H9 (cell line): ENCODE data around the gene DAZAP1. TPM values are rescaled to one million over a fixed set of nuclear protein-coding genes. Genes with fewer than 3 reads are reported as not detected.
"Not testable (repeated sequence)": the region's sequence is repeated elsewhere in the genome, so short reads cannot be mapped to it uniquely, and the experiment has no call there.

ENCODE experiments used
- DNase-seq: peaks from one replicate; pipeline ENCODE4 v3.0.0-alpha.2; 2017
- H2AFZ ChIP-seq: one replicate; pipeline ENCODE4 v1.6.1; 2013; ENCODE audit warnings: mild to moderate bottlenecking, low read length, control low read depth, moderate library complexity
- H2AK5ac ChIP-seq: 2 replicates; pipeline ENCODE4 v1.6.1; 2013; ENCODE audit warnings: low read length, control low read depth, mixed read lengths; ENCODE audit not compliant: insufficient read length
- H2BK120ac ChIP-seq: one replicate; pipeline ENCODE4 v1.6.1; 2013; ENCODE audit warnings: low read depth, mild to moderate bottlenecking, low read length, control low read depth, inconsistent platforms; ENCODE audit not compliant: poor library complexity, severe bottlenecking
- H2BK12ac ChIP-seq: 2 replicates; pipeline ENCODE4 v1.6.1; 2013; ENCODE audit warnings: low read length, control low read depth, mixed read lengths, low read depth; ENCODE audit not compliant: insufficient read length
- H2BK15ac ChIP-seq: 2 replicates; pipeline ENCODE4 v1.6.1; 2013; ENCODE audit warnings: low read depth, low read length, control low read depth
- H2BK20ac ChIP-seq: one replicate; pipeline ENCODE4 v1.6.1; 2013; ENCODE audit warnings: low read depth, mild to moderate bottlenecking, low read length, control low read depth, inconsistent platforms; ENCODE audit not compliant: poor library complexity, severe bottlenecking
- H2BK5ac ChIP-seq: 2 replicates; pipeline ENCODE4 v1.6.1; 2013; ENCODE audit warnings: low read length, control low read depth, mixed read lengths; ENCODE audit not compliant: insufficient read length
- H3K14ac ChIP-seq: 2 replicates; pipeline ENCODE4 v1.6.1; 2013; ENCODE audit warnings: low read length, control low read depth; ENCODE audit not compliant: insufficient read depth
- H3K18ac ChIP-seq: 2 replicates; pipeline ENCODE4 v1.6.1; 2013; ENCODE audit warnings: low read depth, mild to moderate bottlenecking, mixed read lengths, low read length, control low read depth; ENCODE audit not compliant: insufficient read length
- H3K23ac ChIP-seq: 2 replicates; pipeline ENCODE4 v1.6.1; 2013; ENCODE audit warnings: low read length, control low read depth, mixed read lengths, low read depth; ENCODE audit not compliant: insufficient read length
- H3K23me2 ChIP-seq: 2 replicates; pipeline ENCODE4 v1.6.1; 2013; ENCODE audit warnings: low read depth, mild to moderate bottlenecking, mixed read lengths, low read length, control low read depth; ENCODE audit not compliant: insufficient read length, poor library complexity, severe bottlenecking
- H3K27ac ChIP-seq: 2 replicates; pipeline ENCODE4 v1.5.1; 2013; ENCODE audit warnings: low read length, control low read depth, mixed read lengths, low read depth; ENCODE audit not compliant: insufficient read length
- H3K27me3 ChIP-seq: 2 replicates; pipeline ENCODE4 v1.6.1; 2013; ENCODE audit warnings: low read length, control low read depth, inconsistent platforms; ENCODE audit not compliant: insufficient read depth
- H3K4ac ChIP-seq: 2 replicates; pipeline ENCODE4 v1.6.1; 2013; ENCODE audit warnings: low read depth, mild to moderate bottlenecking, control low read depth, inconsistent platforms, low read length, moderate library complexity
- H3K4me1 ChIP-seq: 2 replicates; pipeline ENCODE4 v1.6.1; 2013; ENCODE audit warnings: low read length, control low read depth, inconsistent platforms; ENCODE audit not compliant: insufficient read depth
- H3K4me2 ChIP-seq: 2 replicates; pipeline ENCODE4 v1.6.1; 2013; ENCODE audit warnings: low read length, control low read depth, mixed read lengths; ENCODE audit not compliant: insufficient read length, insufficient read depth
- H3K56ac ChIP-seq: 2 replicates; pipeline ENCODE4 v1.6.1; 2013; ENCODE audit warnings: low read depth, mild to moderate bottlenecking, mixed read lengths, low read length, control low read depth; ENCODE audit not compliant: insufficient read length
- H3K79me1 ChIP-seq: 2 replicates; pipeline ENCODE4 v1.6.1; 2013; ENCODE audit warnings: low read depth, mild to moderate bottlenecking, moderate library complexity, low read length, control low read depth, inconsistent platforms; ENCODE audit not compliant: insufficient read depth, poor library complexity, severe bottlenecking
- H3K79me2 ChIP-seq: 2 replicates; pipeline ENCODE4 v1.6.1; 2013; ENCODE audit warnings: low read length, control low read depth, inconsistent platforms; ENCODE audit not compliant: insufficient read depth
- H3K9ac ChIP-seq: 2 replicates; pipeline ENCODE4 v1.6.1; 2013; ENCODE audit warnings: low read length, control low read depth, mixed read lengths; ENCODE audit not compliant: insufficient read length; ENCODE audit errors: extremely low read depth
- H3K9me3 ChIP-seq: one replicate; pipeline ENCODE4 v1.6.1; 2013; ENCODE audit warnings: low read depth, low read length, inconsistent platforms; ENCODE audit not compliant: control insufficient read depth
- H3T11ph ChIP-seq: one replicate; pipeline ENCODE4 v1.6.1; 2013; ENCODE audit warnings: mild to moderate bottlenecking, low read length, control low read depth, inconsistent platforms
- H4K20me1 ChIP-seq: one replicate; pipeline ENCODE4 v1.6.1; 2013; ENCODE audit not compliant: control insufficient read depth, insufficient read length, insufficient read depth
- H4K5ac ChIP-seq: 2 replicates; pipeline ENCODE4 v1.6.1; 2013; ENCODE audit warnings: low read depth, mild to moderate bottlenecking, mixed read lengths, low read length, control low read depth; ENCODE audit not compliant: insufficient read length
- H4K8ac ChIP-seq: replicated peaks from 2 replicates; pipeline ENCODE4 v1.6.1; 2013; ENCODE audit warnings: low read length, control low read depth, mixed read lengths, low read depth; ENCODE audit not compliant: insufficient read length
- H4K91ac ChIP-seq: 2 replicates; pipeline ENCODE4 v1.6.1; 2013; ENCODE audit warnings: low read depth, mild to moderate bottlenecking, moderate library complexity, mixed read lengths, low read length, control low read depth; ENCODE audit not compliant: insufficient read length
- H3K27ac Mint-ChIP-seq, 3 experiments: 2 replicates in 2 of 3; 3 replicates in 1 of 3; pipeline ENCODE4 v1.8.0; 2020 to 2021; ENCODE audit warnings: mixed read lengths in 3 of 3, mild to moderate bottlenecking in 1 of 3, moderate library complexity in 1 of 3
- H3K27me3 Mint-ChIP-seq: 2 replicates; pipeline ENCODE4 v1.8.0; 2021; ENCODE audit warnings: low read depth, mild to moderate bottlenecking, moderate library complexity, mixed read lengths
- H3K36me3 Mint-ChIP-seq, 3 experiments: 2 replicates in 2 of 3; 3 replicates in 1 of 3; pipeline ENCODE4 v1.8.0; 2020 to 2021; ENCODE audit warnings: low read depth in 3 of 3, mixed read lengths in 3 of 3; ENCODE audit not compliant: insufficient read depth in 1 of 3
- H3K4me1 Mint-ChIP-seq, 2 experiments: 2 replicates each; pipeline ENCODE4 v1.8.0; 2020; ENCODE audit warnings: mixed read lengths in 2 of 2
- H3K4me3 Mint-ChIP-seq, 2 experiments: 2 replicates in 1 of 2; 3 replicates in 1 of 2; pipeline ENCODE4 v1.8.0; 2020 to 2021; ENCODE audit warnings: mild to moderate bottlenecking in 2 of 2, mixed read lengths in 2 of 2, moderate library complexity in 1 of 2
- H3K9me3 Mint-ChIP-seq, 2 experiments: 2 replicates in 1 of 2; 3 replicates in 1 of 2; pipeline ENCODE4 v1.8.0; 2020; ENCODE audit warnings: mild to moderate bottlenecking in 2 of 2, mixed read lengths in 2 of 2, moderate library complexity in 1 of 2
- CTCF ChIP-seq: fragments of 200-600 bp; sonication (generic); conservative IDR thresholded peaks from 3 replicates; pipeline ENCODE4 v1.8.0; 2021; ENCODE audit warnings: antibody characterized with exemption, mild to moderate bottlenecking
- WGBS: extraction: QIAGEN DNeasy Blood & Tissue Kit; methylation state at CpG from one replicate; pipeline ENCODE4 v1.1.7; 2013; ENCODE audit warnings: missing lambda C conversion rate, low lambda C conversion rate, mixed read lengths; ENCODE audit not compliant: insufficient read length; ENCODE audit errors: extremely low coverage; 5-methylcytosine and 5-hydroxymethylcytosine counted together
- total RNA-seq: library from RNA; stranded (reverse); gene quantifications from 2 replicates; pipeline ENCODE4 v1.2.1, GENCODE V29; 2021

Gene DAZAP1
- total RNA-seq, 1 experiment from 2014 or later = 265 TPM

GRCh38 chr19:1418951-1419738, 11.8 kb downstream of the DAZAP1 start:
- no CpG with 5 or more reads among the region's 21 CpGs for WGBS
- peaks cover 25 to 79% (median 63%) of the 10 kb centered on the region in 3 experiments for H3K36me3 Mint-ChIP-seq
- H3K27ac Mint-ChIP-seq = peak overlapping the region in 1 of 3 experiments; percentile 34; a peak in 1 of 7 replicates

GRCh38 chr19:1420085-1420484, 12.7 kb downstream of the DAZAP1 start:
- H3K4me1 Mint-ChIP-seq = peaks cover 24 to 44% of the 10 kb centered on the region in 2 experiments
- H2BK120ac ChIP-seq, H3K4me1 ChIP-seq, H3K27me3 ChIP-seq, H3K14ac ChIP-seq, H4K5ac ChIP-seq, H3K23me2 ChIP-seq, H2BK20ac ChIP-seq, H2AK5ac ChIP-seq, H2BK12ac ChIP-seq, H3K4me2 ChIP-seq, H3K27ac ChIP-seq, H3K4me3 Mint-ChIP-seq, H3K23ac ChIP-seq, H4K91ac ChIP-seq, H3K9me3 ChIP-seq, H3K56ac ChIP-seq, H2BK5ac ChIP-seq, H4K20me1 ChIP-seq, H3K9me3 Mint-ChIP-seq, H2BK15ac ChIP-seq, H3K18ac ChIP-seq, DNase-seq, H3K27me3 Mint-ChIP-seq, H3K4ac ChIP-seq, H3T11ph ChIP-seq, H2AFZ ChIP-seq, H3K27ac Mint-ChIP-seq, H3K9ac ChIP-seq, H4K8ac ChIP-seq: not testable (repeated sequence)
- H3K36me3 Mint-ChIP-seq = peaks cover 29 to 86% (median 72%) of the 10 kb centered on the region in 3 experiments
- WGBS = no CpG with 5 or more reads among the region's 43 CpGs
- H3K79me1 ChIP-seq = peaks cover 10% of the 10 kb centered on the region
- peaks cover 33% of the 10 kb centered on the region; the same call in 1 of the 2 replicates for H3K79me2 ChIP-seq

More at GRCh38 chr19:1418951-1419738, 11.8 kb downstream of the DAZAP1 start:
- peaks cover 35% of the 10 kb centered on the region; the same call in 1 of the 2 replicates for H3K79me2 ChIP-seq
- H3K27ac ChIP-seq = no peak overlapping the region
- no peak overlapping the region for H3K23ac ChIP-seq
- TF ChIP-seq CTCF = no peak
- H3T11ph ChIP-seq = no peak overlapping the region
- H3K14ac ChIP-seq = no peak overlapping the region
- H3K4ac ChIP-seq = no peak overlapping the region
- H3K9me3 ChIP-seq = no peaks in the 10 kb centered on the region
- no peak overlapping the region for H4K91ac ChIP-seq
- no peak overlapping the region for H3K18ac ChIP-seq
- H3K79me1 ChIP-seq = peaks cover 10% of the 10 kb centered on the region
- no peak overlapping the region for H2AK5ac ChIP-seq
- H3K4me1 ChIP-seq = no peaks in the 10 kb centered on the region; the same call in 1 of the 2 replicates
- H2BK120ac ChIP-seq = no peak overlapping the region
- Mint-ChIP-seq H3K4me1 (peaks cover 28 to 46% of the 10 kb centered on the region in 2 experiments), H3K4me3 (no peak overlapping the region), H3K27me3 (no peaks in the 10 kb centered on the region), H3K9me3 (peaks cover 0 to 2% of the 10 kb centered on the region in 2 experiments; a peak in 1 of 5 replicates)
- H2BK20ac ChIP-seq = no peak overlapping the region
- H2BK12ac ChIP-seq = no peak overlapping the region
- H2BK15ac ChIP-seq = no peak overlapping the region
- peaks cover 2% of the 10 kb centered on the region for H4K20me1 ChIP-seq
- H3K27me3 ChIP-seq = no peaks in the 10 kb centered on the region
- peaks cover 6% of the 10 kb centered on the region for H3K23me2 ChIP-seq
- H4K8ac ChIP-seq = no peak overlapping the region
- H2BK5ac ChIP-seq = no peak overlapping the region
- H3K4me2 ChIP-seq = no peak overlapping the region
- no peak overlapping the region for H2AFZ ChIP-seq
- no peak overlapping the region for H4K5ac ChIP-seq
- no peak overlapping the region for H3K9ac ChIP-seq
- no peak overlapping the region for H3K56ac ChIP-seq
- no peak for DNase-seq
